HEK293T (cell line): ENCODE measurements around the gene USP31.

Experiments used
- CTCF ChIA-PET: fragments of 350-600 bp; formaldehyde crosslinking; extraction: SDS; loops from one replicate; lab custom pipeline; 2021; ENCODE audit warnings: antibody characterized with exemption, inconsistent platforms; lab: Yijun Ruan, JAX
- POLR2A ChIA-PET: fragments of 350-600 bp; formaldehyde crosslinking; extraction: SDS; loops from one replicate; lab custom pipeline; 2020; ENCODE audit warnings: antibody characterized with exemption, inconsistent platforms; lab: Yijun Ruan, JAX
- DNase-seq: peaks from one replicate; pipeline ENCODE4 v3.0.0; 2012; ENCODE audit warnings: mixed read lengths; ENCODE audit errors: extremely low spot score
- ARNT ChIP-seq: fragments of 450-650 bp; IDR thresholded peaks from 2 replicates; pipeline ENCODE4 v1.6.1; 2017; ENCODE audit warnings: mild to moderate bottlenecking
- BHLHE40 ChIP-seq: fragments of 450-650 bp; IDR thresholded peaks from 2 replicates; pipeline ENCODE4 v1.6.1; 2016; ENCODE audit warnings: mild to moderate bottlenecking, moderate library complexity, borderline replicate concordance
- CTBP1 ChIP-seq: fragments of 450-650 bp; IDR thresholded peaks from 2 replicates; pipeline ENCODE4 v1.6.1; 2016; ENCODE audit warnings: borderline replicate concordance
- ELF4 ChIP-seq: fragments of 450-650 bp; IDR thresholded peaks from 2 replicates; pipeline ENCODE4 v1.6.1; 2017; ENCODE audit warnings: antibody characterized with exemption
- FOXA1 ChIP-seq: fragments of 450-650 bp; IDR thresholded peaks from 2 replicates; pipeline ENCODE4 v1.6.1; 2016; ENCODE audit warnings: mild to moderate bottlenecking
- FOXK2 ChIP-seq: fragments of 450-650 bp; IDR thresholded peaks from 2 replicates; pipeline ENCODE4 v1.6.1; 2016; ENCODE audit warnings: mild to moderate bottlenecking
- FOXM1 ChIP-seq: fragments of 450-650 bp; IDR thresholded peaks from 2 replicates; pipeline ENCODE4 v1.6.1; 2017; ENCODE audit warnings: mild to moderate bottlenecking, borderline replicate concordance
- HDGF ChIP-seq: fragments of 450-650 bp; IDR thresholded peaks from 2 replicates; pipeline ENCODE4 v1.6.1; 2017; ENCODE audit warnings: antibody characterized with exemption, borderline replicate concordance
- L3MBTL2 ChIP-seq: fragments of 450-650 bp; conservative IDR thresholded peaks from 2 replicates; pipeline ENCODE4 v1.6.1; 2016; ENCODE audit warnings: mild to moderate bottlenecking
- LEF1 ChIP-seq: fragments of 450-650 bp; IDR thresholded peaks from 2 replicates; pipeline ENCODE4 v1.6.1; 2017; ENCODE audit warnings: mild to moderate bottlenecking, borderline replicate concordance
- NFRKB ChIP-seq: fragments of 450-650 bp; IDR thresholded peaks from 2 replicates; pipeline ENCODE4 v1.6.1; 2016; ENCODE audit warnings: mild to moderate bottlenecking, moderate library complexity
- PKNOX1 ChIP-seq: fragments of 450-650 bp; IDR thresholded peaks from 2 replicates; pipeline ENCODE4 v1.6.1; 2016
- SP1 ChIP-seq: fragments of 450-650 bp; IDR thresholded peaks from 2 replicates; pipeline ENCODE4 v1.6.1; 2017
- SUZ12 ChIP-seq: fragments of 450-650 bp; IDR thresholded peaks from 2 replicates; pipeline ENCODE4 v1.6.1; 2016; ENCODE audit warnings: mild to moderate bottlenecking
- TARDBP ChIP-seq: fragments of 450-650 bp; IDR thresholded peaks from 2 replicates; pipeline ENCODE4 v1.6.1; 2016
- ZNF384 ChIP-seq: fragments of 450-650 bp; IDR thresholded peaks from 2 replicates; pipeline ENCODE4 v1.6.1; 2016

The USP31 gene

GRCh38 chr16:23158114-23158513 is 8.9 kb upstream of the USP31 start:
- CTCF ChIA-PET: no interaction called here
- TF ChIP-seq L3MBTL2 (no peak), FOXM1 (no peak), NFRKB (no peak), ZNF384 (no peak), HDGF (no peak), TARDBP (no peak), SP1 (no peak), CTBP1 (no peak), FOXK2 (no peak), ARNT (no peak), ELF4 (no peak), BHLHE40 (no peak), SUZ12 (no peak), PKNOX1 (no peak), FOXA1 (no peak), LEF1 (no peak)
- no peak for DNase-seq
- POLR2A ChIA-PET: no interaction called here

GRCh38 chr16:23156946-23157460 is 7.8 kb upstream of the USP31 start:
- ChIA-PET CTCF (interaction anchor here (0.6 kb wide), 2 partner anchors 9 to 301 kb away, joined by 3 read pairs; no protein-coding TSS in a partner anchor), POLR2A (no interaction called here)
- DNase-seq: no peak
- TF ChIP-seq L3MBTL2: no peak
- TF ChIP-seq CTBP1: no peak
- TF ChIP-seq ELF4: no peak
- TF ChIP-seq FOXM1: no peak
- TF ChIP-seq ARNT: no peak
- no peak for TF ChIP-seq ZNF384
- TF ChIP-seq LEF1: no peak
- no peak for TF ChIP-seq NFRKB
- TF ChIP-seq SP1: no peak
- TF ChIP-seq PKNOX1: no peak
- no peak for TF ChIP-seq BHLHE40
- no peak for TF ChIP-seq SUZ12
- no peak for TF ChIP-seq HDGF

GRCh38 chr16:23156110-23156509 is 6.9 kb upstream of the USP31 start:
- ChIA-PET POLR2A (no interaction called here), CTCF (no interaction called here)
- TF ChIP-seq LEF1: no peak
- TF ChIP-seq PKNOX1: no peak
- no peak for TF ChIP-seq ARNT
- no peak for TF ChIP-seq ELF4
- no peak for TF ChIP-seq ZNF384
- TF ChIP-seq FOXK2: no peak
- TF ChIP-seq HDGF: no peak
- TF ChIP-seq NFRKB: no peak
- TF ChIP-seq BHLHE40: no peak
- TF ChIP-seq TARDBP: no peak
- DNase-seq: no peak

GRCh38 chr16:23155445-23156049 is 6.3 kb upstream of the USP31 start:
- ChIA-PET POLR2A (no interaction called here), CTCF (no interaction called here)
- TF ChIP-seq ZNF384 (no peak), L3MBTL2 (no peak), LEF1 (no peak), BHLHE40 (no peak), FOXM1 (no peak), FOXA1 (no peak), NFRKB (no peak)
- peak; percentile 36 for DNase-seq

- CTCF ChIA-PET: interaction anchor here (1.4 kb wide), 1 partner anchor 283 kb away, joined by 4 read pairs; no protein-coding TSS in a partner anchor
- no peak for TF ChIP-seq SP1
- POLR2A ChIA-PET: no interaction called here
- DNase-seq: no peak
Measured at GRCh38 chr16:23152386-23153178, 3.3 kb upstream of the USP31 start.

- no peak for TF ChIP-seq SP1
- TF ChIP-seq FOXA1: no peak
- TF ChIP-seq SUZ12: no peak
- TF ChIP-seq LEF1: no peak
- TF ChIP-seq FOXK2: no peak
- TF ChIP-seq PKNOX1: no peak
- no peak for TF ChIP-seq FOXM1
- no peak for TF ChIP-seq NFRKB
- no peak for TF ChIP-seq ARNT
- TF ChIP-seq ELF4: no peak
- TF ChIP-seq L3MBTL2: no peak
- TF ChIP-seq ZNF384: no peak
- TF ChIP-seq CTBP1: no peak
- POLR2A ChIA-PET: interaction anchor here (1.3 kb wide), 1 partner anchor 17 kb away, joined by 3 read pairs; no protein-coding TSS in a partner anchor
- CTCF ChIA-PET: no interaction called here
- DNase-seq: no peak
Measured at GRCh38 chr16:23149993-23150364, 727 bp upstream of the USP31 start.
